ENCODE results near the gene EID1.

DNA sequence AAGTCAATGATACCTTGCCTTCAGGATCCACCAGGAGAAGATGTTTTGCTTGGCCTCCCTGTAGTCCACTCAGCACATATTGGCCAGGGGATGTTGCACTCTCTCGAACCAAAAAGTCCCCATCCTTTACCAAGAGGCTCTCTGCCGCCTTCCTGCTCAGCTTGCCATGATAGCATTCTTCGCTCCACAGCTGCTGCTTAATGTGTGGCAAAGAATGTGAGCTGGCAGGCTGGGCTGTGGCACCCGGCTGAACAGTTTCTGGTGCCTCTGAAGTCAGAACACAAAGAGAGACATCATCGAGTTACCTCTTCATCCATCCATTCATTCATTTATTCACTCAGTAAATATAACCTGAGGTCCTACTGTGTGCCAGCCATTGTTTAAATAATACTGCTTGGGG, 43.2 kb upstream of the EID1 start:
- TF ChIP-seq, protein P1, sequence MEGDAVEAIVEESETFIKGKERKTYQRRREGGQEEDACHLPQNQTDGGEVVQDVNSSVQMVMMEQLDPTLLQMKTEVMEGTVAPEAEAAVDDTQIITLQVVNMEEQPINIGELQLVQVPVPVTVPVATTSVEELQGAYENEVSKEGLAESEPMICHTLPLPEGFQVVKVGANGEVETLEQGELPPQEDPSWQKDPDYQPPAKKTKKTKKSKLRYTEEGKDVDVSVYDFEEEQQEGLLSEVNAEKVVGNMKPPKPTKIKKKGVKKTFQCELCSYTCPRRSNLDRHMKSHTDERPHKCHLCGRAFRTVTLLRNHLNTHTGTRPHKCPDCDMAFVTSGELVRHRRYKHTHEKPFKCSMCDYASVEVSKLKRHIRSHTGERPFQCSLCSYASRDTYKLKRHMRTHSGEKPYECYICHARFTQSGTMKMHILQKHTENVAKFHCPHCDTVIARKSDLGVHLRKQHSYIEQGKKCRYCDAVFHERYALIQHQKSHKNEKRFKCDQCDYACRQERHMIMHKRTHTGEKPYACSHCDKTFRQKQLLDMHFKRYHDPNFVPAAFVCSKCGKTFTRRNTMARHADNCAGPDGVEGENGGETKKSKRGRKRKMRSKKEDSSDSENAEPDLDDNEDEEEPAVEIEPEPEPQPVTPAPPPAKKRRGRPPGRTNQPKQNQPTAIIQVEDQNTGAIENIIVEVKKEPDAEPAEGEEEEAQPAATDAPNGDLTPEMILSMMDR (tag by site-specific recombination; IDR thresholded peaks at IDR 0.05): no peak
- no peak for TF ChIP-seq ZBTB20 (tag by site-specific recombination; IDR thresholded peaks at IDR 0.05)
- TF ChIP-seq ZFP37 (tag by site-specific recombination; IDR thresholded peaks at IDR 0.05): no peak
- no peak for TF ChIP-seq TCF7L2 (IDR thresholded peaks at IDR 0.05; ENCODE audit: borderline replicate concordance, low read depth, low read length)
- no peak for TF ChIP-seq ZBTB8A (tag by site-specific recombination; IDR thresholded peaks at IDR 0.05)
- TF ChIP-seq YY1 (tag by site-specific recombination; IDR thresholded peaks at IDR 0.05): no peak
- no peak for TF ChIP-seq ZNF555 (tag by site-specific recombination; conservative IDR thresholded peaks at IDR 0.05)
